GM12872 (cell line): Measurements from ENCODE around the gene MAPK9.

Source experiments
- TF ChIP-seq, protein P1 (sequence below): IDR thresholded peaks from 3 replicates; pipeline ENCODE4 v1.5.1; 2011; ENCODE audit warnings: low read depth, mild to moderate bottlenecking, low read length, moderate library complexity; ENCODE audit not compliant: insufficient read depth

Gene MAPK9

DNA sequence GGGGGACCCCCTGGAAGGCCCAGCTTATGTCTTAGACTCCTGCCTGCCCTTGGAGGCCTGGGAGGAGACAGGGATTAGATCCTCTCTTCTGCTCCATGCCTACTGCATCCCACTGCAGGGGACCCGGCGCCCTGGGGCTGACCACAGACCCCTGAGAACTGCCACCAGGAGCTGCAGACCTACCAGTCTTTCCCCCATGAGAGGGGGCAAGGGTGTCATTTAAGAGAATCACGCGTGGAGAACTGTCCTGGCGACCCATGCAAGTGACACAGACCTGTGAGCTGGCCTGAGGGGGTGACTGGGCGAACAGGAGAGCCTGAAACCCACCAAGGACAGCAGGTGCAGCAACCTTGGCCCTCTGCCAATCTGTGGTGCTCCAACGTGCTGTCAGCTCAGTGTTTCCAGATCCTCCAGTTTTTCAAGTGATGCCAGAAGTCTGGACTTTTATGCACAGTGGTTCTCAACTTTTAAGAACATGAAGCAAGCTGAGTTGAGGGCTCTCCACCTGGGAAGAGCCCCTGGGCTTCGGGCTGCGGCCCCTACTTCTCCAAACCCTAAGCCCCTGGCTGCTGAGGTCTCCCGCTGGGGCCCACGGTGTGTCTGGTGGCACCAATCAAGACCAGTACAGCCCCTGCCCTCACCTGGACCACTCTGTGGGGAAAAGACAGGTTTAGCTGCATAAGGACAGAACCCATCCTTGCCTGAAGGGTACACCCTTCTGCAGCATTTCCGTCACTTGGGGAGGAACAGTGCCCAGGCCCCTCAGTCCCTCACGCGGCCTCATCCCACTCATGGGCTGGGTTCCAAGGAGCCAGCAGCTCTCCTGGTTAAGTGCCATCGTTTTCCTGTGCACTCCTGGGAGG, 43.1 kb upstream of the MAPK9 start:
- TF ChIP-seq, protein P1, sequence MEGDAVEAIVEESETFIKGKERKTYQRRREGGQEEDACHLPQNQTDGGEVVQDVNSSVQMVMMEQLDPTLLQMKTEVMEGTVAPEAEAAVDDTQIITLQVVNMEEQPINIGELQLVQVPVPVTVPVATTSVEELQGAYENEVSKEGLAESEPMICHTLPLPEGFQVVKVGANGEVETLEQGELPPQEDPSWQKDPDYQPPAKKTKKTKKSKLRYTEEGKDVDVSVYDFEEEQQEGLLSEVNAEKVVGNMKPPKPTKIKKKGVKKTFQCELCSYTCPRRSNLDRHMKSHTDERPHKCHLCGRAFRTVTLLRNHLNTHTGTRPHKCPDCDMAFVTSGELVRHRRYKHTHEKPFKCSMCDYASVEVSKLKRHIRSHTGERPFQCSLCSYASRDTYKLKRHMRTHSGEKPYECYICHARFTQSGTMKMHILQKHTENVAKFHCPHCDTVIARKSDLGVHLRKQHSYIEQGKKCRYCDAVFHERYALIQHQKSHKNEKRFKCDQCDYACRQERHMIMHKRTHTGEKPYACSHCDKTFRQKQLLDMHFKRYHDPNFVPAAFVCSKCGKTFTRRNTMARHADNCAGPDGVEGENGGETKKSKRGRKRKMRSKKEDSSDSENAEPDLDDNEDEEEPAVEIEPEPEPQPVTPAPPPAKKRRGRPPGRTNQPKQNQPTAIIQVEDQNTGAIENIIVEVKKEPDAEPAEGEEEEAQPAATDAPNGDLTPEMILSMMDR: no peak

DNA sequence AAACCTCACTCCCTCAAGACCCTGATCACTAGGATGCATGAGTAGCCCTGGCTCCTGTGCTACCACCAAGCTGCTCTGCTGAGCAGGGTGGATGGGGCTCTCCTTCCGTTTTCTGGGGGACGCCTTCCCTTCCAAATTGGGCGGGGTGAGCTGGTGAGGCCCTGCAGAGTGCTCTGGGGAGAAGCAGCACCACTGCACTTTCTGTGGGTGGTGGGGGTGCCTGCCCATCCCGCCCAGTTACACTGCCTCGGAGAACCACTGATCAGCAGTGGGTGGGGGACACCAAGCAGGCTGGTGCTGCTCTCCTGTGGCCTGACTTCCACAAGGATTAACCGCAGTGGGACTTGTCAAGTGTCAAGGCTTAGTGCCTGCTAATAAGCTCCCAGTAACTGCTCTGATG, 42.3 kb upstream of the MAPK9 start:
- TF ChIP-seq, protein P1: no peak

DNA sequence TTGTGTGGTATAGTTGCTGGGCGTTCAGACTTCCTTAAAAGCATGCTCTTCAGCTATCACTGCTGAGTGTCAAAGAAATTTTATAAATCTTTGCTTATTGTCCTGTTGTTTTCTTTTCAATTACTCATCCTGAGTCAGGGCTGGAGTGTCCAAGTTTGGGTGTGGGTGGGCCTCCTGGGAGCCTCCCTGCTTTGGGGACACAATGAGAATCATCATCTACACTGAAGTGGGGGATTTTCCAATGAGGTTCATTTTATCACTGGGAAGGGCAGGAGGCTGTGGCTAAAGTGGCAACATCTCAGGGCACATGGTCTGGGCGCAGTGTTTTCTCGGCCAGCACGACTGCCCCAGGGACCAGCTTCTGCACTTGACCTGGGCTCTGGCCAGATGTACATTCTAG, 41.8 kb upstream of the MAPK9 start:
- TF ChIP-seq, protein P1: no peak

DNA sequence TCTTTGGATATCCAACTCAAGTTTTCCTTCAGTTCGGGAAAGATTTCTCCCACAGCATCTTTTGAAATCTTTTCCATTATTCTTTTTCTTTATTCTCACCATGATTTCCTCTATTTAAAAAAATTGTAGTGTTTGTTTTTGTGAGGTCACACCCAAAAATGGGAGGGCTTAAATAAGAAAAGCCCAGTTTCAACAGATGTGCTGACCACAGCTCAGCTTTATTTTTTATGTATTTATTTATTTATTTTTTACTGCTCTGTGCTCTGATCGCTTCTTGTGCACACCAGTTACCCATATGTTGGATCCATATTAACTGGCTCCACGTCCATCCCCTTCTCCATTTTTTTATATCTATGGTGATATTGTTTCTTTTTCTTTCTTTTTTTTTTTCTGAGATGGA, 41.0 kb upstream of the MAPK9 start:
- TF ChIP-seq, protein P1: no peak

DNA sequence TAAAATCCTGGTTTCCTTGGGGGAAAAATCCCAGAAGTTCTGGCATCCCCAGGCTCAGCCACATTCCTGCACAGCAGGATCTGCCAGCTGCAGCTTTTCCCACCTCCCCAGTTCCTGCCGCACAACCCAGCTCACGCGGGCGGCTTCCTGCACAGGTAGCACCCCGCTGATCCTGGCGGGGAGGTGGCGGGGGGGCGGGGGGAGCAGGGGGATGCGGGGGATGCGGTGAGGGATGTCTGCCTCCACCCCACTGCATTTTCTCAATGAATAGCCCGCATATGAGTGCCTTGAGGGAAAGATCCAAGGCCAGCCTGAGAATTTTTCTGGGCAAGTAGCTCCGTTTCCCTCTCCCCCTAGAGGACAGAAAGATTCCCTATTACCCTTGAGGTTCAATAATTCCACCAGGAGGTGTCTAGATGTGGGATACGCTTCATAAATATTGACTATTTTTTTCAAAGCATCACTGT, 40.2 kb upstream of the MAPK9 start:
- TF ChIP-seq, protein P1: no peak

DNA sequence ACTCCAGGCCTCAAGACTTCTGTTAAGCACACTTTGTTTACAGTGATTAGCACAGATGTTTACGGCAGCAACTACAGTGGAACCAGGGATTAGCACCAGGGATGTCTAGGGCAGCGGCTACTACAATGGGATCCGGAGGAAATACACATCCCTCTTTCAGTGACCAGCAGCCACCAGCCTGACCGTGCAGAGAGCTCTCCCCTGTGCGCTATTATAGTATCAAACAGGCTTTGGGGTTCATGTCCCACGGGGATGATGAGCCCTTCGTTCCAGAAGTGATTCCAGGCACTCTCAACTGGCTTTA, 39.7 kb upstream of the MAPK9 start:
- TF ChIP-seq, protein P1: no peak

DNA sequence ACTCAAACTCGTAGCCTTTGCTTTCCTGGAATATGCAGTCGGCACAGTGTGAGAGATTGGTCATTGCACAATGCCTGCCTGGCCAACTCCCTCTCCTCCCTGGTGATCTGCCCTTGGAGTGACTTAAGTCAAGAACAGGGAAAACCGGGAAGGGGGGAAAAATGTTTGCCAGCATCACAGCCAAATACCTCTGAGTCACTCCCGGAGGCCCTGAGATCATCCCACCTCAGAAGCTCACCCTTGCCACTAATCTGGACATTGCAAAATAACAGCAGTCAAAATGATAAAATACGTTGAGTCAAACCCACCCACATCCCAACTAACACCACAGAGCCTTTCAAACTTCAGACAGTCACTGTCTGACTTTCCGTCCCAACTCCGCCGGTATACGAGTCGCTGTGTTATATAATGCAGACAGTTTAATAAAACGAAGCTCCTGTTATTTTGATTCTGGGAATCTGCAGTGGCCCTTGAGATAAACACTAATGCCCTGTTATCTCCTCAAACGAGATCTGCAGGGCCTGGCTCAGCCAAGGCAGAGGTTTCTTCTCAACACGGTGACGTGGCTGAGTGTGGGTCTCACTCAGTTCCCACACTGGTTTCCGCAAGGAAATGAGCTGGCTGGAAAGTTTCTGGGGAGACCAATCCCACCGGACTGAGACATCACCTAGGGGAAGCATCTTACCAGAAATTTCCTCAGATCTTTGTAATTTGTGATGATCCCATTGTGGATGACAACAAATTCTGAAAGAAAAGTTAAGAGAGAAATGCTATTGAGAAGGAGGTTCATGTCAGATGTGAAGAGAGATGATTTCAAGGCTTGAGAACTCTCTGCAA, 39.1 kb upstream of the MAPK9 start:
- TF ChIP-seq, protein P1: no peak
